GM15510 (cell line): ENCODE results near the gene PTPN4.

Experiments
- POLR2A ChIP-seq: IDR thresholded peaks from 3 replicates; pipeline ENCODE4 v1.6.1; 2011; ENCODE audit warnings: borderline replicate concordance; ENCODE audit not compliant: insufficient read length; ENCODE audit errors: extremely low read depth

Gene PTPN4

DNA sequence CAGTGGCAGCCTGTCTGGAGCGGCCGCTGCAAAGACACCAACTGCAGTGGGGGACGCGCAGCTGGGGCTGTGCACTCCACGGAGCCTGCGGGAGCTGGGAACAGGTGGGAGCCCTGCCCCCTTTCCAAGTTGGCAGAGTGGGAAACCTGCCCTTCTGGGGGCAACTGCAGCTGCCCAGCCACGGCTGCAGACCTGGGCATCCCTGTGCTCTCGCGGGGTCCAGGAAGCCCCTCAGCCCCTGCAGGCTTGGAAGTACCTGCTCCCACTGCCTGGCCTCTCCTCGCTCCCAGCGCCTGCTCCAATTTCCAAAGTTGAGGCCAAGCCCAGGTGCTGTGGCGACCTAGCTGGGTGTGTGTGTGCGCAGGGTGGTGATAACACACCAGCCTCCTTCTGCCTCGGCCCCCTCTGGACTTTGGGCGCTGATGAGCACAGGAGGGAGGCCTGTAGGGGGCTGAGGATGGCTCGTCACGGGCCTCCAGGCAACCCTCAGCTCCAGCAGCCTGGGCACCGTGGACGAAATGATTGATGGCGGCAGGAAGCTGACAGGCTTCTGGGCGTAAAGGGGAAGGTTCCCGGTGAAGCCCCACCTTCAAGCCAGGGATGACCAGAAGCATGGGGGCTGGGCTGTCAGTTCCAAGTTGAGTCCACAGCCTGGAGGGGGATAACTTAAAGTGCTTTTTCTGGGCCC, 76.9 kb downstream of the PTPN4 start:
- no peak for TF ChIP-seq POLR2A

DNA sequence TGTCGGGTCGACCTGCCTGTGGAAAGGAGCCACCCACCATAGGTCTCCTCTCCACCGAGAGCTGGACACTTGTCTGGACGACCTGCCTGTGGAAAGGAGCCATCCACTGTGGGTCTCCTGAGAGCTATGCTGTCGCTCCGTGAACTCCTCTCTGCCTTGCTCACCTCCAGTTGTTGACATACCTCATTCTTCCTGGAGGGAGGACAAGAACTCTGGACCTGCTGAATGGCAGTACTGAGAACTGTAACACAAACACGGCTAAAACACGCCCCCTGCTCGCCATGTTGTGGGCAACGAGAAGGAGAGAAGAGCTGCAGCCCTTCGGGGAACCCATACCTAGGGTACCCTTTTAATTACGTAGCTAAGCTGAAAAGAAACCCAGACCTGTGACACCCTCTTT, 77.6 kb downstream of the PTPN4 start:
- no peak for TF ChIP-seq POLR2A

DNA sequence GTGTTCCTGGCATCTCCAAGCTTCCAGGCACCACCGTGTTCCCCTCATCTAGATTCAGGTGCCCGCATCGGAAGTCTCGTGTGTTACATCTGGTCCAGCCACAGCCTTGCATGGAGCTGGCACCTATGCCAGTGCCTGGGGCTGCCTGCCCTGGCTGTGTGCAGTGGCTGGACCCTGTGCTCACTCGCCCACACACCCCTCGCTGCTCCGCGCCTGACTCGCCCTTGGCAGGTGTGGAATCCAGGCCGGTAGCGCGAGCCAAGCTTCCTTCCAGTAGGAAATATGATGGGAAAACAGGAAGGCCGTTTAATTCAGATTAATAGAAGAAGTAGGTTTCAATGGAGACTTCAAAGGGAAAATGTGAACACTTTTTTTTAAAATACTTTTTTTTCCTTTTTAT, 78.0 kb downstream of the PTPN4 start:
- no peak for TF ChIP-seq POLR2A

DNA sequence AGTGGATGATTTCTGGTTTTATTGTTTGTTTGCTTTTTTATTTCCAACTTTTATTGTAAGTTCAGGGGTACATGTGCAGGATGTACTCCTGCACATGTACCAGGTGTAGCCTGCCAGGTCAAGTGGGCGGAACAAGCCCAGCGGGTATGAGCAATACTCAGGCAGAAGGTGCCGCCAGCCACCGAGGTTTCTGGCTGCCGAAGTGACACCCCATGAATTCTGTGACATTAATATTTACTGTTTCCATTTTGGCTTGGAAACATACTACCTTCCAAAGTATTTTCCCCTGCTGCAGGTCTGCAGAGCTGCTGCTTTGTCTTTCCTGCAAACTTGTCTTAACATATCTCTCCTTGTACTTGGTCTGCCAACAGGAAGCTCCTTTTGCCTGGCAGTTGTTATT, 78.5 kb downstream of the PTPN4 start:
- TF ChIP-seq POLR2A: no peak

DNA sequence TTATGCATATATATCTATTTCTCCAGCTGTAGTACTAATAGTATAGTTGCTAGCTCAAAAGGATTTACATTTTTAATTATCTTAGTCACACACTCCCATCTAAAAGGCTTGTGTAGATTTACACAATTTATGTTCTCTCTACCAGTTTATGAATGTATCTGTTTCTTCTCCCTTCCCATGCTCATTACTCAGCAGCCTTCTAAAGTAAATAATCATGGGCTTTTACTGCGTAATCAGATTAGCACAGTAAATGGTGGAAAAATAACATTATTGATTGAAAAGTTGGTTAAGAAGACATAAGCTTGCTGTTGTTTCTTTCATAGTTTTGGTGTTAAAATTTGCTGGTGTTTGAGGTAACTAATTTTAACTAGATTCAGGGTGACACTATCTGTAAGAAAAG, 81.8 kb downstream of the PTPN4 start:
- TF ChIP-seq POLR2A: no peak

DNA sequence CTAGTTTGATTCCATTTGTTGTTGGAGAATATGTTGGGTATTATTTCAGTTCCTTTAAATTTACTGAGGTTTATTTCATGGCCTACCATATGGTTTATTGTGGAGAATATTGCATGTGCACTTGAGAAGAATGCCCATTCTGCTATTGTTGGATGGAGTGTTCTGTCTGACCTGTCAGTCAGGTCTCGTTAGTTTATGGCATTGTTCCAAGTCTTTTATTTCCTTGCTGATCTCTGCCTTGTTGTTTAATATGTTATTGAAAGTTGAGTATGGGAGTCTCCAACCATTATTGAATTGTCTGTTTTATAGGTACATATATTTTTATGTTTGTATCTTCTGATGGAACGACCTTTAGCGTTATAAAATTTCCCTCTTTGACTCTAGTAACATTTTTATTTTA, 86.3 kb downstream of the PTPN4 start:
- no peak for TF ChIP-seq POLR2A

DNA sequence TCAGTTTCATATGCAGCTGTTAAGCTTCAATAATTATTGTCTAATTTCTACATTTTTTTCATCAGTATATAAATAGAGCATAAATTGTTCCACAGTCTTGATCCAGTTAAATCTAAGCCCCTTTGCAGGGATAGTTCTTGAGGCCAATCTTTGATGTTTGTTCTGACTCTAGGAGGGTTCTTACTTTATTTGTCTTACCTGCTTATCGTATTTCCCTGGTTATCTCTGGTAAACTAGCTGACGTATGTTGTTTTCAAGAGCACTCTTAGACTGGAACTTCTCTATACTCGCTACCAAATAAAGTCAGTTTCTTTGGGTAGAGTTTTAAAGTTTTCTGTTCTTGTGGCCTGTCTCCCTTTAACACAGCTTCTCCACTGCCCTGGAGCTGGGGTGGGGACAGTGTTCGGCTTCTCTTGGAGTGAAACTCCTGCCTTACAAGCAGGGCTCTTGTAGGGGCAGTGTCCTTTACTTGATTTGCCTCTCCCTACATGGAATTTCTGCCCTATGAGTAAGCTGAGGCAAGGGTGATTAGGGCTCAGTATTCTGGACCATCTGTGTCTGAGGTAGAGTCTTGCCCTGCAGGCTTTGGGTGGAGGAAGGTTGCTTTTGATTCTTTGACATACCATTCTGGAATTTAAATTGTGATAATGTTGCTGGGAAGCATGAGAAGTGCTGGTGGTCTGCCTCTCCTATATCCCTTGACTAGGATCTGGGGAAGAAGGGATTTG, 90.3 kb downstream of the PTPN4 start:
- no peak for TF ChIP-seq POLR2A

DNA sequence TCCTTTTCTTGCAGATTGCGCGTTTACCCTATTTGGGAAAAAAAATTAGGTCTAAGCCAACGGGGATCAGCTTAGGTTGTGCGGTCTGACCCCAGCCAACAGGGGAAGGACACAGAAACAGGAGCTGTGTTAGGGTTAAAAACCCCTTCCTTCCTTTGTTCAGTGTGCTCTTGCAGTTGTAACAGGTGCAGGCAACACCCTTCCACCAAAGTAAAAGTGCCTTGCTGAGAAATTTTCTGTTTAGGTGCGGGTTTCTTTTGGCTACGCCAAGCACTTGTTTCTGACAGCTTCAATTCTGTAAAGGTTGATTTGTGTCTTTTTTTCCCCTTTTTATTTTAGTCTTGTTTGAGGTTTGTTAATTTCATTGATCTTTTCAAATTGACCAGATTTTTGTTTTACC, 92.5 kb downstream of the PTPN4 start:
- TF ChIP-seq POLR2A: no peak

DNA sequence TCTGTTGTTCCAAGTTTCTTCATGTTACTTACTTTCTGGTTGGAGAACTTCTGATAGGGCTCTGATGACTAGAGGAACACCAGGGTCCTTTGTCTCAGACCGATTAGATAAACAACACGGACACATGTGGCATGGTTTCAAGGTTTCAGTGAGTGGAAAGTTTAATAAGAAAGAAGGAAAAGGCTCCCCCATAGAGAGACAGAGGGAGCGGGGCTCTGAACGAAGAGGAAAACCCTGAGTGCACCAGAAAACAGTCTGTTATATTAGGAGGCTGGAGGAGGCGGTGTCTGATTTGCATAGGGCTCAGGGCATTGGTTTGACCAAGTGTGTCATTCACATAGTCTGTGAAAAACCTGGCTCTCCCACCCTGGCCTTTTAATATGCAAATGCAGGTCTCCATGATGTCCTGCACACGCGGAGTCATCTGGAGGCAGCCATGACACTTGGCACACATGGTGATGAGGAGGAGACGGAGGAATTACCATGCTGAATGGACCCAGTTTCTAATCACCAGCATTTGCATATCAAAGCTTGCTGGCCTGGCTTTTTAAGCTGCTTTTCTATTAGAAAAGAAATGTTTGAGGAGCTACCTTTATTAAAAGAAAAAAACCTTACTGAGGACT, 94.2 kb downstream of the PTPN4 start:
- no peak for TF ChIP-seq POLR2A

DNA sequence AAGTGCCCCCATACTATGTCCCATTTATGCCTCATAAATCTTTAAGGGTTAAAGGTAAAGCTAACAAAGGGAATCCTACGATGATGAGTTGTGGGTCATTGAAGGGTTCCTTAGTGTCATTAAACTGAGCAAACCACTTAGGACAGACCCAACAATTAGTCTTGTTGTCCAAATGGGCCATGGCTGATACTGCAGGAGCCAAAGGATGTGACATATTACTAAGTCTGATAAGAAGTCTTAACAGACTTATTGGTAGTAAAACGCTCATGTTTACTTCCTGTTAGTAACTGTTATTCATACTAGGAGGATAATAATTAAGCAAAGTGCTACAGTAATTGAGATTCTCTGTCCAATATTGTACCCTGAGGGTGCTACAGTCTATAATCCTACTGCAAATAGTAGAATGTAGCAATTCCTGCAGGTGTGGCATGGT, 96.8 kb downstream of the PTPN4 start:
- no peak for TF ChIP-seq POLR2A

DNA sequence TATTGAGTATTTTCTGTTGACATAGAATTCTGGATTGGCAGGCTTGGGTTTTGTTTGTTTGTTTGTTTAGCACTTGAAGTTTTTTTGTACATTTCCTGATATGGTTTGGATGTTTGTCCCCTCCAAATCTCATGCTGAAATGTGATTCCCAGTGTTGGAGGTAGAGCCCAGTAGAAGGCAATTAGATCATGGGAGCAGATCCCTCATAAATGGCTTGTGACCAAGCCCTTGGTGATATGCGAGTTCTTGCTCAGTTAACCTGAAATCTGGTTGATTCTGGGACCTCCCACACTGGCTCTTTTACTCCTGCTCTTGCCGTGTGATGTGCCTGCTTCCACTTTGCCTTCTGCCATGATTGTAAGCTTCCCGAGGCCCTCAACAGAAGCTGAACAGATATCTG, 98.0 kb downstream of the PTPN4 start:
- TF ChIP-seq POLR2A: no peak

DNA sequence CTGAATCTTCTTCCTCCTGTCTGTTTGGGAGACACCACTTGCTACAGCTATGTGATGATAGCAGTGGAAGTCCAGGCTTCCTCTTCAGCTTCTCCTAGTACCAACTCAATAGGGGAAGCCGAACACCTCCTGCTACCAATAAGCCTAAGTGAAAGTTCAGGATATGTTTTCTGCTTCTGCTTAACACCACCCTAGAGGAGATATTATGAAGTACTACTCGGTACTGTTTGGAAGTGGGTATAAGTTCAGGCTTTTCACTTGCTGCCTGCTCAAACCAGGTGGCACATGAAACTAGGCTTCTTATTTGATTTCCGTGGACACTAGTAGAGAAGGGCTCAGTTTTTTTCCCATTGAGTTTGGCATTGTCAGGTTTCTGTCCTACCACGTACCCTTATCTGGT, 99.8 kb downstream of the PTPN4 start:
- TF ChIP-seq POLR2A: no peak

DNA sequence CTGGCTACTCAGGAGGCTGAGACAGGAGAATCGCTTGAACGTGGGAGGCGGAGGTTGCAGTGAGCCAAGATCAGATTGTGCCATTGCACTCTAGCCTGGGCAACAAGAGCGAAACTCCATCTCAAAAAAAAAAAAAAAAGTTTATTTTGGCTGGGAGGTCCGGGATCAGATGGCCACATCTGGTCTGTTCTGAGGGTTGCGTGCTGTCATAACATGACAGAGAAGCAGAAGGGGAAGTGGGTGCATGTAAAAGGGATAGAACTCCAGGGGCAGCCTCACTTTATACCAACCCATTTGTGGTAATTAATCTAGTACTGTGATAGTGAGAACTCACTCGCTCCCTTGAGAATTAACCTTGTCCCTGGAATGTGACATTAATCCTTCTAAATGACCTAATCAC, 101.2 kb downstream of the PTPN4 start:
- TF ChIP-seq POLR2A: no peak

DNA sequence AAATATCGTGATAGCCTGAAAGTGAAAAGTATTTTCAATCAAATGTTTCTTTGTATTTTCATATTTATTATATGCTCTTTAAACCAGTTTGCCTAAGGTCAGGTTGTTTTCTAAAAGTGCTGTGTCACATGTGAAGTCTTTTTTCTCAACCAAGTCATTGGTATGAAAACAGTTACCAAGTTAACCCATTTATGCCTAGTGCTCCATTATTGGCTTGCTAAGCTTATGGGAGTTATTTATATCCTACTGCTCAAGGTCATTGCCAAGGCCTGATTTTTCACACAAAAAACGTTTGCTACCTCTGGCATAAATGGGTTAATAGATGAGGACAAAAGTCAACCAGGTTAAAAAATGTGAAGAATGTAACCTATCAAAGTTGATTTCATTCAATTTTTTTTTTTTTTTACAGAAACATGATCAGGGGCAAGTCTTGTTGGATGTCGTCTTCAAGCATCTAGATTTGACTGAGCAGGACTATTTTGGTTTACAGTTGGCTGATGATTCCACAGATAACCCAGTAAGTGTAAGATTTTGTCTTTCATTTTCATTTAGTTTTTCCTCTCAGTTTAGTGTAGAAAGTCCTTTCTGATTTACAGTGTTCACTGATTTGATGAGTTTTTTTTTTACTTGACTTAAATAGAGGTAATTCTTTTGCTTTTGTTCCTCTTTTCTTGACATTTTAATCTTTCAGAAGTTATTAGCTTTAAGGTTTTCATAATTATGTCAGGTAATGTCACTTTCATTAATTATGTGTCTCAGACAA, 102.6 kb downstream of the PTPN4 start:
- no peak for TF ChIP-seq POLR2A

DNA sequence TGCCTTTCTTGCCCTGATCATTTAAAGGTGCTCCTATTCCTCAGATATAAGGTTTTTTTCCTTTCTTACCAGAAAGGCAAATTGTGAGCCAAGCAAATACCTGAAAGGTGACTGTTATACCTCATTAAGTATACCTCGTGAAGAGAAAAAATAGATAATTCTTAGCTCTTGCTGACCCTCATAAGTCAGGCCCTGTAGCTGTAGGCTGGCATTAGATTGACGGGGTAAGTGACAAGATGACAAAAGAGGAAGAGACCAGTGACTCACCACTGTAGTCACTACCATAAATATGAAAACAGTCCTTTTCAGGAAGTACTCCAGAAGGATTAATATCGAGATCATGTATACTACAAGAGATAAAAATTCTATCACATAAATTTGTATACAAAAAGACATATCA, 104.6 kb downstream of the PTPN4 start:
- TF ChIP-seq POLR2A: no peak
